ENCODE results near the gene DBR1. TPM values are rescaled to one million over a fixed set of nuclear protein-coding genes. Genes with fewer than 3 reads are reported as not detected.

Gene DBR1, protein sequence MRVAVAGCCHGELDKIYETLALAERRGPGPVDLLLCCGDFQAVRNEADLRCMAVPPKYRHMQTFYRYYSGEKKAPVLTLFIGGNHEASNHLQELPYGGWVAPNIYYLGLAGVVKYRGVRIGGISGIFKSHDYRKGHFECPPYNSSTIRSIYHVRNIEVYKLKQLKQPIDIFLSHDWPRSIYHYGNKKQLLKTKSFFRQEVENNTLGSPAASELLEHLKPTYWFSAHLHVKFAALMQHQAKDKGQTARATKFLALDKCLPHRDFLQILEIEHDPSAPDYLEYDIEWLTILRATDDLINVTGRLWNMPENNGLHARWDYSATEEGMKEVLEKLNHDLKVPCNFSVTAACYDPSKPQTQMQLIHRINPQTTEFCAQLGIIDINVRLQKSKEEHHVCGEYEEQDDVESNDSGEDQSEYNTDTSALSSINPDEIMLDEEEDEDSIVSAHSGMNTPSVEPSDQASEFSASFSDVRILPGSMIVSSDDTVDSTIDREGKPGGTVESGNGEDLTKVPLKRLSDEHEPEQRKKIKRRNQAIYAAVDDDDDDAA
- total RNA-seq (2011; cell fraction: chromatin; rRNA removed; ENCODE audit: low replicate concordance), result 11.2 and 26.9 TPM in 2 replicates
- 5.7 and 6.6 TPM in 2 replicates for total RNA-seq (2011; cell fraction: nucleolus; rRNA removed)
- 12.8 and 15.4 TPM in 2 replicates for total RNA-seq (2011; cell fraction: nucleoplasm; rRNA removed)
- total RNA-seq (2014; rRNA removed) (8.8 and 11.3 TPM in 2 replicates), total RNA-seq (2014; rRNA removed; fragmentation: Illumina TruSeq; extraction: Trizol) (13.8 and 14.1 TPM in 2 replicates), total RNA-seq (2015; rRNA removed; fragmentation: Illumina TruSeq; extraction: Trizol) (13.3 and 13.4 TPM in 2 replicates), total RNA-seq (2021) (12.4 and 13.1 TPM in 2 replicates), polyA plus RNA-seq (2011; rRNA removed) (8.1 and 10.9 TPM in 2 replicates), polyA plus RNA-seq (2014; fragmentation: Illumina TruSeq; extraction: Trizol) (11.0 and 12.1 TPM in 2 replicates), polyA plus RNA-seq (2014; fragmentation: Nextera tagmentation; extraction: Ambion mirVana) (1 to 10 TPM; 2.7 to 6.0 TPM), polyA plus RNA-seq (2014; rRNA removed) (9.6 and 11.3 TPM in 2 replicates), polyA minus RNA-seq (2011; rRNA and poly(A)+ RNA removed) (7.2 and 8.7 TPM in 2 replicates), Bru-seq, nascent RNA (percentile 80 among the genes with signal in this experiment), BruChase-seq, experiment 1, labeled RNA remaining after a 2-hour chase (percentile 84 among the genes with signal in this experiment), BruChase-seq, experiment 2, labeled RNA remaining after a 6-hour chase (percentile 85 among the genes with signal in this experiment)
- polyA plus RNA-seq (2011; cell fraction: cytosol; rRNA removed), result 5.4 and 7.0 TPM in 2 replicates
- 4.5 and 5.5 TPM in 2 replicates for polyA plus RNA-seq (2011; cell fraction: nucleus; rRNA removed)
- polyA plus RNA-seq (2012), result 6.9 and 9.5 TPM in 2 replicates
- 6.2 and 6.3 TPM in 2 replicates for polyA minus RNA-seq (2011; cell fraction: cytosol; rRNA and poly(A)+ RNA removed)
- polyA minus RNA-seq (2011; cell fraction: nucleus; rRNA and poly(A)+ RNA removed), result 3.6 and 6.0 TPM in 2 replicates
- long read RNA-seq, experiment 1, transcript DBR1-201 (8 exons, 2,666 nt), result major isoform, 30 of 37 reads
- long read RNA-seq, experiment 1, partial matches to known transcripts, result 4 of 37 reads
- long read RNA-seq, experiment 1, other reads (novel, unspliced or antisense), result 3 of 37 reads
- long read RNA-seq, experiment 2, partial matches to known transcripts, result 1 of 8 reads
- long read RNA-seq, experiment 2, other reads (novel, unspliced or antisense), result 3 of 8 reads
- long read RNA-seq, experiment 3, transcript DBR1-201 (8 exons, 2,666 nt), result major isoform, 7 of 10 reads
- long read RNA-seq, experiment 3, partial matches to known transcripts, result 1 of 10 reads
- long read RNA-seq, experiment 3, other reads (novel, unspliced or antisense), result 2 of 10 reads

DNA sequence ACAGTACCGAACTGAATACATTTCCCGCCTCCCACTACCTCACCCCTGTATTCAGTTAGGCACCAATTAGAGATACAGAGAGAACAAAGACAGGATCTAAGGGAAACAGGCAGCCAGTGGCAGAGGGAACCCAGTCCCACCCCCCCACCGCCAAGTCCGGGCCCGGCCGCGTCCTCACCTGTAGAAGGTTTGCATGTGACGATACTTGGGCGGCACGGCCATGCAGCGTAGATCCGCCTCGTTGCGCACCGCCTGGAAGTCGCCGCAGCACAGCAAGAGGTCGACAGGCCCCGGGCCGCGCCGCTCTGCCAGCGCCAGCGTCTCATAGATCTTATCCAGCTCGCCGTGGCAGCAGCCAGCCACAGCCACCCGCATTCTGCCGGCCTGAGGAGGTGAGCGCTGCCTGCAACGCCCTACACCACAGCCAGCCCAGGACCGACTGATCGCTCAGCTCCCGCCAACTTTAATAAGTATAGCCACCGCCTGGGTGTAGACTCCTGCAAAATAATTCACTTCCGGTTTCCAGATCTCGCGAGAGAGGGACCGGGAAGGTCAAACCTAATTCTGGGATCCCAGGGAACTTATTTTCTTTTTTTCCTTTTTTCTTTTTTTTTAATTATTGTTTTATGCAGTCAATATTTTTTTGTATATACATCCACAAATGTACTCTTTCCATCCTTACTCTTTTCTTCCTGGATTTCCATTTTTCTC, at the start of gene DBR1:
Gene DBR1 (minus strand): TSS at position 501 of the 711 bp plus-strand sequence. CDS start 126 bp downstream, at position 375.
- H3K4me1 ChIP-seq (replicated peaks in 1 of 2; ENCODE audit: control insufficient read depth in 2 of 2, insufficient read depth in 2 of 2, low read length in 2 of 2), result no peaks in the 10 kb centered on the region; a peak in 2 of 5 replicates
- H3K27ac ChIP-seq (ENCODE audit: extremely low read depth, low read depth, low read length), result peak within 1 kb of the TSS; percentile 83
- no peaks in the 10 kb centered on the region for H3K9me3 ChIP-seq (replicated peaks; ENCODE audit: control insufficient read depth, insufficient read depth, low read depth, low read length)
- H3K27me3 ChIP-seq (ENCODE audit: control insufficient read depth in 2 of 2, insufficient read depth in 2 of 2, low read length in 2 of 2), result no peaks in the 10 kb centered on the region
- ATAC-seq, result peak; percentile 95
- H4K20me1 ChIP-seq (replicated peaks; ENCODE audit: control insufficient read depth, insufficient read depth, low read length), result no peaks in the 10 kb centered on the region
- in situ Hi-C loops (cut with MboI), result no loop called here
- peak within 1 kb of the TSS; percentile 84 to 96 for H3K9ac ChIP-seq (ENCODE audit: insufficient read depth in 1 of 2, low read depth in 2 of 2, low read length in 2 of 2)
- under 1% methylated on average over 34 of the region's 38 CpGs for WGBS (ENCODE audit: insufficient coverage, low coverage, missing lambda C conversion rate)
- no peaks in the 10 kb centered on the region for H3K9me1 ChIP-seq (ENCODE audit: control insufficient read depth, insufficient read depth, low read length)
- intact Hi-C loops (cut with micrococcal nuclease), result no loop called here
- H3K4me3 ChIP-seq, result peak within 1 kb of the TSS; percentile 70
- no TSS peak for BruUV-seq (replicated peaks)
- H3K36me3 ChIP-seq (ENCODE audit: control insufficient read depth, insufficient read depth, low read length), result peaks cover 23% of the 10 kb centered on the region; the same call in 2 of the 3 replicates
- peaks cover 27% of the 10 kb centered on the region for H3K79me2 ChIP-seq (ENCODE audit: control insufficient read depth, insufficient read depth, low read length)
- ChIA-PET POLR2A (interaction anchor here (0.5 to 2.8 kb wide), 14 partner anchors 9 to 111 kb away, joined by 3 to 14 read pairs (median 3); partner anchors contain the start of gene ARMC8), CTCF (ENCODE audit: low intra/inter-chr PET ratio) (interaction anchor here (0.6 kb wide), 1 partner anchor 20 kb away, joined by 3 read pairs; no protein-coding TSS in a partner anchor)
- DNase-seq (ENCODE audit: extremely low read depth in 1 of 4, low spot score in 3 of 4), result peak; percentile 67 to 86 (median 74)
- peak within 1 kb of the TSS; percentile 97 for H2AFZ ChIP-seq (ENCODE audit: low read depth, low read length)
- H3K4me2 ChIP-seq (ENCODE audit: insufficient read depth, low read length), result peak within 1 kb of the TSS; percentile 91
- FAIRE-seq, result no peak
- TF ChIP-seq, protein P1, sequence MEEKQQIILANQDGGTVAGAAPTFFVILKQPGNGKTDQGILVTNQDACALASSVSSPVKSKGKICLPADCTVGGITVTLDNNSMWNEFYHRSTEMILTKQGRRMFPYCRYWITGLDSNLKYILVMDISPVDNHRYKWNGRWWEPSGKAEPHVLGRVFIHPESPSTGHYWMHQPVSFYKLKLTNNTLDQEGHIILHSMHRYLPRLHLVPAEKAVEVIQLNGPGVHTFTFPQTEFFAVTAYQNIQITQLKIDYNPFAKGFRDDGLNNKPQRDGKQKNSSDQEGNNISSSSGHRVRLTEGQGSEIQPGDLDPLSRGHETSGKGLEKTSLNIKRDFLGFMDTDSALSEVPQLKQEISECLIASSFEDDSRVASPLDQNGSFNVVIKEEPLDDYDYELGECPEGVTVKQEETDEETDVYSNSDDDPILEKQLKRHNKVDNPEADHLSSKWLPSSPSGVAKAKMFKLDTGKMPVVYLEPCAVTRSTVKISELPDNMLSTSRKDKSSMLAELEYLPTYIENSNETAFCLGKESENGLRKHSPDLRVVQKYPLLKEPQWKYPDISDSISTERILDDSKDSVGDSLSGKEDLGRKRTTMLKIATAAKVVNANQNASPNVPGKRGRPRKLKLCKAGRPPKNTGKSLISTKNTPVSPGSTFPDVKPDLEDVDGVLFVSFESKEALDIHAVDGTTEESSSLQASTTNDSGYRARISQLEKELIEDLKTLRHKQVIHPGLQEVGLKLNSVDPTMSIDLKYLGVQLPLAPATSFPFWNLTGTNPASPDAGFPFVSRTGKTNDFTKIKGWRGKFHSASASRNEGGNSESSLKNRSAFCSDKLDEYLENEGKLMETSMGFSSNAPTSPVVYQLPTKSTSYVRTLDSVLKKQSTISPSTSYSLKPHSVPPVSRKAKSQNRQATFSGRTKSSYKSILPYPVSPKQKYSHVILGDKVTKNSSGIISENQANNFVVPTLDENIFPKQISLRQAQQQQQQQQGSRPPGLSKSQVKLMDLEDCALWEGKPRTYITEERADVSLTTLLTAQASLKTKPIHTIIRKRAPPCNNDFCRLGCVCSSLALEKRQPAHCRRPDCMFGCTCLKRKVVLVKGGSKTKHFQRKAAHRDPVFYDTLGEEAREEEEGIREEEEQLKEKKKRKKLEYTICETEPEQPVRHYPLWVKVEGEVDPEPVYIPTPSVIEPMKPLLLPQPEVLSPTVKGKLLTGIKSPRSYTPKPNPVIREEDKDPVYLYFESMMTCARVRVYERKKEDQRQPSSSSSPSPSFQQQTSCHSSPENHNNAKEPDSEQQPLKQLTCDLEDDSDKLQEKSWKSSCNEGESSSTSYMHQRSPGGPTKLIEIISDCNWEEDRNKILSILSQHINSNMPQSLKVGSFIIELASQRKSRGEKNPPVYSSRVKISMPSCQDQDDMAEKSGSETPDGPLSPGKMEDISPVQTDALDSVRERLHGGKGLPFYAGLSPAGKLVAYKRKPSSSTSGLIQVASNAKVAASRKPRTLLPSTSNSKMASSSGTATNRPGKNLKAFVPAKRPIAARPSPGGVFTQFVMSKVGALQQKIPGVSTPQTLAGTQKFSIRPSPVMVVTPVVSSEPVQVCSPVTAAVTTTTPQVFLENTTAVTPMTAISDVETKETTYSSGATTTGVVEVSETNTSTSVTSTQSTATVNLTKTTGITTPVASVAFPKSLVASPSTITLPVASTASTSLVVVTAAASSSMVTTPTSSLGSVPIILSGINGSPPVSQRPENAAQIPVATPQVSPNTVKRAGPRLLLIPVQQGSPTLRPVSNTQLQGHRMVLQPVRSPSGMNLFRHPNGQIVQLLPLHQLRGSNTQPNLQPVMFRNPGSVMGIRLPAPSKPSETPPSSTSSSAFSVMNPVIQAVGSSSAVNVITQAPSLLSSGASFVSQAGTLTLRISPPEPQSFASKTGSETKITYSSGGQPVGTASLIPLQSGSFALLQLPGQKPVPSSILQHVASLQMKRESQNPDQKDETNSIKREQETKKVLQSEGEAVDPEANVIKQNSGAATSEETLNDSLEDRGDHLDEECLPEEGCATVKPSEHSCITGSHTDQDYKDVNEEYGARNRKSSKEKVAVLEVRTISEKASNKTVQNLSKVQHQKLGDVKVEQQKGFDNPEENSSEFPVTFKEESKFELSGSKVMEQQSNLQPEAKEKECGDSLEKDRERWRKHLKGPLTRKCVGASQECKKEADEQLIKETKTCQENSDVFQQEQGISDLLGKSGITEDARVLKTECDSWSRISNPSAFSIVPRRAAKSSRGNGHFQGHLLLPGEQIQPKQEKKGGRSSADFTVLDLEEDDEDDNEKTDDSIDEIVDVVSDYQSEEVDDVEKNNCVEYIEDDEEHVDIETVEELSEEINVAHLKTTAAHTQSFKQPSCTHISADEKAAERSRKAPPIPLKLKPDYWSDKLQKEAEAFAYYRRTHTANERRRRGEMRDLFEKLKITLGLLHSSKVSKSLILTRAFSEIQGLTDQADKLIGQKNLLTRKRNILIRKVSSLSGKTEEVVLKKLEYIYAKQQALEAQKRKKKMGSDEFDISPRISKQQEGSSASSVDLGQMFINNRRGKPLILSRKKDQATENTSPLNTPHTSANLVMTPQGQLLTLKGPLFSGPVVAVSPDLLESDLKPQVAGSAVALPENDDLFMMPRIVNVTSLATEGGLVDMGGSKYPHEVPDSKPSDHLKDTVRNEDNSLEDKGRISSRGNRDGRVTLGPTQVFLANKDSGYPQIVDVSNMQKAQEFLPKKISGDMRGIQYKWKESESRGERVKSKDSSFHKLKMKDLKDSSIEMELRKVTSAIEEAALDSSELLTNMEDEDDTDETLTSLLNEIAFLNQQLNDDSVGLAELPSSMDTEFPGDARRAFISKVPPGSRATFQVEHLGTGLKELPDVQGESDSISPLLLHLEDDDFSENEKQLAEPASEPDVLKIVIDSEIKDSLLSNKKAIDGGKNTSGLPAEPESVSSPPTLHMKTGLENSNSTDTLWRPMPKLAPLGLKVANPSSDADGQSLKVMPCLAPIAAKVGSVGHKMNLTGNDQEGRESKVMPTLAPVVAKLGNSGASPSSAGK (IDR thresholded peaks at IDR 0.05), result peak; percentile 58; the same call in 1 of the 2 replicates

All from K562 (cell line).